ENCODE measurements around the gene PCOLCE2.

PCOLCE2 gene
- total RNA-seq, result 0 to 0.35 reads per million in 2 experiments

- DNase-seq (ENCODE audit: low read depth), result no peak
Measured at GRCh38 chr3:142888481-142889211, at the start of gene PCOLCE2. PCOLCE2 (minus strand) TSS chr3:142889083; CDS start chr3:142888896, 187 bp downstream.

- no peak for DNase-seq (ENCODE audit: low read depth)
Measured at GRCh38 chr3:142935963-142936362, 47.1 kb upstream of the PCOLCE2 start.

DNA sequence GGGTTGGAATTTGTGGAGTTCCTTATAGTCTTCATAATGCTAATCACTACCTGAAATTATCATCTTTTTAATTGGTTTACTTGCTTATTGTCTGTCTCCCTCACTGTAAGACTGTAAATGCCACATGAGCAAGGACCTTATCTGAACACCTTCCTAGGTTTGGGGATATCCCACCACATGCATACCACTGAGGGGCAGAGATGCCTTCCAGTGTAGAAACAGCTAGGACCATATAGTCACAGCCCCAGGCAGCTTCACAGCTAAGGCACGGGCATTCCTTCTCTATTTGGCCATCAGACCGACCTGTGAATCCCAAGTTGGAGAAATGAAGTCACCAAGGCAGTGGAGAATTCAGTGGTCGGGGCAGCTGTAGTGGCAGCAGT, 46.0 kb upstream of the PCOLCE2 start:
- DNase-seq (ENCODE audit: low read depth), result no peak

DNA sequence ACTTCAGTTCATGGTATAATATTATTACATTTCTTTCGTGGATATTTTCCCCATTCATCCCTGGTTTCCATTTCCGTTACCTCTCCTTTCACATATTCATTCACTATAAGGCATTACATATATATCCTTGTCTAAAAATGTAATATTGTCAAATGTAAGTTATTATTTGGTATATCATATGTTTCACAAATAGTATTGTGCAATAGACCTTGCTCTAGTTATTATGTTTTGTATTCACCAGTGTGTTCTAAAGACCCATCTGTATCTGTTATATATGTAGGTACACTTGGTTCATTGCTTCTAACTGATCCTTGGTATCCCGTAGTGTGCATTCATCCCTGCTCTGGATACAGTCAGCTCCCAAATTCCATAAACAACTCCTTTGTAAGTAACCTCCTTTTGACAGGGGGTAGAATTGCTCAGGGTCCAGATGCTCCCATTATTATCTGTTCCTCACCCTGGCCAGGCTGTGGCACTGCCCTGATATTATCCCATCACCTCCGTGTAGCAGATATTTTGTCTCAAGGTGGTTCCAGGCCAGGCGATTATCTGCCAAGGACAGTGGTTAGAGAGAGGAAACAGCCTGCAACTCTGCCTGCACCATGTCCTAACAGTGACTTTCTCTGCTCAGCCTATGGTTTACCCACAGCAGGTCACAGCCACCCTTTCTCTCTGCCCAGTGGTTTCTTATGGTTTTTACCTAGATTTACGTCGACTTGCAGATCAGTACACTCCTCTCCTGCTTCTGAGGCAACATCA, 45.4 kb upstream of the PCOLCE2 start:
- DNase-seq (ENCODE audit: low read depth), result no peak

GRCh38 chr3:142931222-142931621, 42.3 kb upstream of the PCOLCE2 start:
- DNase-seq (ENCODE audit: low read depth), result peak; percentile 13

GRCh38 chr3:142930463-142930862, 41.6 kb upstream of the PCOLCE2 start:
- no peak for DNase-seq (ENCODE audit: low read depth)

DNA sequence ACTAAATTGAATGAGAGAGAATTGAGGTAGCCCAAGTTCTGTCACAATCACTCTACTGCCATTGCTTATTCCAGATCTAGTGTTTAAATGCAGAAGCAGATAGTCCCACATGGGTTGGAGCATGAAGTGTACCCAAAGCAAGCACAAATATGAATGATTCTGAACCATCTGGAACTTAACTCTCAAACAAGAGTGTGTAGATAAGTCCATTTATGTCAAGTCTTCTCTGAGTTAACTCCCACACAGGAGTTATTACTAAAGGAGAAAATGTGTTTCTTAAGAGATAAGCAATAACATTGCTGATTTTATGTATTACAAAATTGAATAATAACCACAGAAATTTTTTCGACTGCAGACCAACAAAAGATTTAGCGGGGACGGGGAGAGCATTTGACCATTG, 41.0 kb upstream of the PCOLCE2 start:
- DNase-seq (ENCODE audit: low read depth), result no peak

DNA sequence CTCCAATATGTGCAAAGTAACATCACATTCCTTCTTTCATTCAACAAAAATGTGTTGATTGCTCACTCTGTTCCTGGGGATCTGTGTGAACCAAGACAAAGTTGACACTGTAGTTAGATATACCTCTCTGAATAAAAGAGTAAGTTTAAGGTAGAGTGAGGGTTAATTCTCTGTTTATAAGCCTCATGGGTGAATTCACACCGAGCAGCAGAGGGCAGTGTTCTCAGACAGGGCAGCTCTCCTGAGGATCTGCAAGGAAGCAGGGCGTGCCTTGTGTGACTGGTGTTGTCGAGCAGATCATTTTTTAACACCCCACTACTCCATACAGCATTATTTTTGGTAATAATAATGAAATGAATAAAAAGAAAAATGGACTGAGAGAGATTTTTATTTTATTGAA, 40.2 kb upstream of the PCOLCE2 start:
- peak; percentile 10 for DNase-seq (ENCODE audit: low read depth)

DNA sequence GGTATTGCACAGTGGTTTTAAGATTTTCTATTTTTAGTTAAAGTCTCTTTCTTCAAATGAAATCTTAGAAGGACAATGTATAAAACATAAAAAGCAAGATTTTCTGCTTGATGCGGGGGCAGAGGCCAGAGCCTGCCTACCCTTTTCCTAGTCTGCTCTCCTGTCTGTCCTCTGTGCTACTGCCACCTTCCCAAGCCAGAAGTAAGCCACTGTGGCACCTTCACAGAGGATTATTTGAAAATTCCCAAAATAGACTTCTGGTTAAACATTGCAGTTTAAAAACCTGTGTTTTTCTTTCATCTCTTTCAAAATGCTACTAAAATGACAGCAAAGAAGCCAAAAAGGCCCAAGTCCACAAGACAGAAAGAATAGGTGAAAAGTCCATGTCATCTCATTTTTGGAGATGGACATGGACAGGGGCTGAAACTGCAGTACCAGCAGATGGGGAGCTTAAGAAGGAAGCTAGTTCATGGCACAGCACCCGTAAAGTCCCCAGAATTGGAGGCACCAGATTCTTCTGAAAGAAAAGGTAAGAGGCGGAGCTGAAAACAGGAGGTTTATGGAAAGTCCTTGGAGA, 37.6 kb upstream of the PCOLCE2 start:
- DNase-seq (ENCODE audit: low read depth), result no peak

- no peak for DNase-seq (ENCODE audit: low read depth)
Measured at GRCh38 chr3:142925140-142925539, 36.3 kb upstream of the PCOLCE2 start.

DNA sequence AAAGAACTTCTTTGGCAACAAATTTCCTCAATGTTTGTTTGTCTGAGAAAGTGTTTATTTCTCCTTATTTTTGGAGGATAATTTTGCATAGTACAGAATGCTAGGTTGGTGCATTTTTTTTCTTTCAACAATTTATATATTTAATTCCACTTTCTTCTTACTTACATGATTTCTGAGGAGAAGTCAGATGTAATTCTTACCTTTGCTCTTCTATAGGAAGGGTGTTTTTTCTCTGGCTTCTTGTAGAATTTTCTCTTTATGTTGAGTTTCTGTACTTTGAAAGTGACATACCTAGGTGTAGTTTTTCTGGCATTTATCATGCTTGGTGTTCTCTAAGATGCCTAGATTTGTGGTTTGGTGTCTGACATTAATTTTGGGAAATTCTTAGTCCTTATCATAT, 34.8 kb upstream of the PCOLCE2 start:
- no peak for DNase-seq (ENCODE audit: low read depth)

DNA sequence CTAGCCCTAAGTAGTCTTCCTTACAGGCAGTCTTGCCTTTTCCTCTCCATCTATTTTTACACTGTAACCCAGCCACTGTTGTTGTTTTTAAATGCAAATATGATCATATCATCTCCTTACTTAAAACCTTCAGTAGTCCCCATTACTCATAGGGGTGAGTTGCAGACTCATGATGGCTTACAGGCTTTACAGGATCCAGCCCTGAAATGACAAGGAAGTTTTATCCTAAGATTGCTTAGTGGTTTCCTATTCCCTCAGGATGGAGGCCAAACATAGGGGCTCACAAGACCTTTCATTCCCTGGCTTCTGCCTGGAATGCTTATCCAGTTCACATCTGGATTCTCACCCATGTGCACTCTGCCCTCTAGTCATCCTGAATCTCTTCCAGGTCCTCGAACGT, 27.7 kb upstream of the PCOLCE2 start:
- DNase-seq (ENCODE audit: low read depth), result no peak

DNA sequence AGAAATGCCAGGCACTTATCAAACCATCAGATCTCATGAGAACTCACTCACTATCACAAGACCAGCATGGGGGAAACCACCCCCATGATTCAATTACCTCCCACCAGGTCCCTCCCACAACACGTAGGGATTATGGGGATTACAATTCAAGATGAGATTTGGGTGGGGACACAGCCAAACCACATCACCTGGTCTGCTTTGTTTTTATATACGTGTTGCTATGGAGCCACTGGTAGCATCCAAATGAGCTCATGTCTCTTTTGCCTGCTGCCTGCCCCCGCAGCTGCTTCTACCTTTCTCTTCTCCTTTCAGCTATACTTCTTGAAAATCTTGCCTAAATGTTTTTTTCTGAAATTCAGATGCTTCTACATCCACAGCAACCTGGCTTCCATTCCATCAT, 26.8 kb upstream of the PCOLCE2 start:
- DNase-seq (ENCODE audit: low read depth), result no peak

GRCh38 chr3:142914286-142914811, 25.5 kb upstream of the PCOLCE2 start:
- no peak for DNase-seq (ENCODE audit: low read depth)

DNA sequence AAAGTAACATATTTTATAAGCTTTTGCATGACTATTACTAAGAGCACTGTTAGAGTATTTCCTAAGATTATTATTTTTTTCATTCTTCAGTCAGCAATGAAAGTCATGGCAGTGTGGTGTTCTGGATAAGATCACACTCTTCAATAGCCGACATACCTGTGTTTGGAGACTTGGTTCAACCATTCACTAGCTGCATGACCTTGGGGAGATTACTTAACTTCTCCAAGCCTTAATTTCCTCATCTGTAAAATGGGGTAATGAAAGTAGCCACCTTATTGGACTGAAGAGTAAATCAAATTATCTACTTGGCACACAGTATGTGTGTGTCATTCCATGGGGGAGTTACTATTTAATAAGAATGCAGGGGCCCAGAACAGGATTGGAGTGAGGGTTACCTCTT, 24.5 kb upstream of the PCOLCE2 start:
- no peak for DNase-seq (ENCODE audit: low read depth)

- no peak for DNase-seq (ENCODE audit: low read depth)
Measured at GRCh38 chr3:142912402-142913172, 23.7 kb upstream of the PCOLCE2 start.

- DNase-seq (ENCODE audit: low read depth), result no peak
Measured at GRCh38 chr3:142910280-142910679, 21.4 kb upstream of the PCOLCE2 start.

GRCh38 chr3:142909282-142909681, 20.4 kb upstream of the PCOLCE2 start:
- no peak for DNase-seq (ENCODE audit: low read depth)

- no peak for DNase-seq (ENCODE audit: low read depth)
Measured at GRCh38 chr3:142907996-142908395, 19.1 kb upstream of the PCOLCE2 start.

GRCh38 chr3:142904639-142905436, 16.0 kb upstream of the PCOLCE2 start:
- no peak for DNase-seq (ENCODE audit: low read depth)

- no peak for DNase-seq (ENCODE audit: low read depth)
Measured at GRCh38 chr3:142902356-142902755, 13.5 kb upstream of the PCOLCE2 start.
